Measurements from ENCODE around the gene SIGLEC15. TPM values are rescaled to one million over a fixed set of nuclear protein-coding genes. Genes with fewer than 3 reads are reported as not detected.

Gene SIGLEC15
- total and polyA plus RNA-seq, 10 of the 15 experiments (the other 5 are each of a cell fraction or from before 2014, with no cell fraction given), result 0.09 to 0.45 TPM; not detected in 8

GRCh38 chr18:45783097-45784075, 42.1 kb upstream of the SIGLEC15 start:
- H3K79me2 ChIP-seq (ENCODE audit: control insufficient read depth, insufficient read depth, low read length), result no peaks in the 10 kb centered on the region
- H3K27ac ChIP-seq (ENCODE audit: control insufficient read depth, insufficient read depth), result no peak overlapping the region
- ATAC-seq (no peak), FAIRE-seq (no peak), DNase-seq (ENCODE audit: low read depth, low spot score) (no peak)
- in situ Hi-C loops (cut with MboI) (no loop called here), intact Hi-C loops (cut with micrococcal nuclease; ENCODE audit: unreplicated experiment) (no loop called here)
- H3K4me1 ChIP-seq (ENCODE audit: control insufficient read depth, insufficient read depth, low read length), result no peaks in the 10 kb centered on the region
- H3K4me3 ChIP-seq, result no peak overlapping the region
- no peak overlapping the region for H3K9ac ChIP-seq (ENCODE audit: control insufficient read depth, insufficient read depth, low read length)
- H3K4me2 ChIP-seq (ENCODE audit: control insufficient read depth, insufficient read depth), result no peak overlapping the region
- 56% methylated on average over 9 of the region's 9 CpGs for WGBS (ENCODE audit: insufficient coverage, insufficient replicate concordance, low lambda C conversion rate, missing lambda C conversion rate)
- no peaks in the 10 kb centered on the region for H4K20me1 ChIP-seq (ENCODE audit: control insufficient read depth, insufficient read depth)
- POLR2A ChIA-PET, result no interaction called here
- SMC1A ChIA-PET (ENCODE audit: uncharacterized antibody, unreplicated experiment), result no interaction called here
- H3K27me3 ChIP-seq (replicated peaks in 1 of 2; ENCODE audit: control insufficient read depth in 2 of 2, insufficient read depth in 2 of 2, low read length in 1 of 2), result no peaks in the 10 kb centered on the region
- RAD21 ChIA-PET (ENCODE audit: unreplicated experiment), result no interaction called here
- H3K36me3 ChIP-seq (ENCODE audit: control insufficient read depth in 2 of 2, insufficient read depth in 2 of 2, low read length in 1 of 2), result no peaks in the 10 kb centered on the region
- CTCF ChIA-PET, result no interaction called here
- TF ChIP-seq CEBPZ (IDR thresholded peaks at IDR 0.05; ENCODE audit: low read depth, low read length), result no peak
- TF ChIP-seq STAT1 (conservative IDR thresholded peaks at IDR 0.05), result no peak
- TF ChIP-seq RAD51 (IDR thresholded peaks at IDR 0.05), result no peak
- no peaks in the 10 kb centered on the region; the same call in 2 of the 3 replicates for H3K9me3 ChIP-seq (replicated peaks; ENCODE audit: control insufficient read depth, insufficient read depth, low read length)
- H2AFZ ChIP-seq (ENCODE audit: control insufficient read depth, low read depth, low read length), result no peak overlapping the region
- no TSS peak for BruUV-seq (replicated peaks)

Measured in GM12878 (cell line).